T-helper 1 cell (primary cell): ENCODE results near the gene TBL1Y.

Experiments
- DNase-seq, 5 donors: peaks; one replicate each; pipeline ENCODE4 v3.0.0-alpha.2; 2012 to 2020

TBL1Y gene

GRCh38 chrY:7092836-7093235 lies 182.3 kb downstream of the TBL1Y start:
- DNase-seq = no peak

- DNase-seq = no peak
These were observed 183.9 kb downstream of the TBL1Y start for GRCh38 chrY:7094365-7094764.

GRCh38 chrY:7097021-7097420 lies 186.5 kb downstream of the TBL1Y start:
- no peak for DNase-seq

DNA sequence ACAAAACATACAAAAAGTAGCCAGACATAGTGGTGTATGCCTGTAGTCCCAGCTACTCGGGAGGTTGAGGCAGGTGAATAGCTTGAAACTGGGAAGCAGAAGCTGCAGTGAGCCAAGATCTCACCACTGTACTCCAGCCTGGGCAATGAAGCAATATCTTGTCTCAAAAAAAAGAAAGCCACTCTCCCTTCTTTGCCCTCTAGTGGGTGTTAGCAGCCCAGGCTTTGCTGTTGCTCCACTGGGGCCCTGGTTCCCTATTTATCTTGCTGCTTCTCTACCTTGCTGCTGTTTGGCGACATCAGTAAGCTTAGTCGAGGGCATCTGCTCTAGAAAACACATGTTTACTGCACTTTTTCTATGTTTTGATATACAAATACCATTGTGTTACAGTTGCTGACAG lies 189.2 kb downstream of the TBL1Y start:
- no peak for DNase-seq

- no peak for DNase-seq
These were observed 192.2 kb downstream of the TBL1Y start for GRCh38 chrY:7102680-7103079.

DNA sequence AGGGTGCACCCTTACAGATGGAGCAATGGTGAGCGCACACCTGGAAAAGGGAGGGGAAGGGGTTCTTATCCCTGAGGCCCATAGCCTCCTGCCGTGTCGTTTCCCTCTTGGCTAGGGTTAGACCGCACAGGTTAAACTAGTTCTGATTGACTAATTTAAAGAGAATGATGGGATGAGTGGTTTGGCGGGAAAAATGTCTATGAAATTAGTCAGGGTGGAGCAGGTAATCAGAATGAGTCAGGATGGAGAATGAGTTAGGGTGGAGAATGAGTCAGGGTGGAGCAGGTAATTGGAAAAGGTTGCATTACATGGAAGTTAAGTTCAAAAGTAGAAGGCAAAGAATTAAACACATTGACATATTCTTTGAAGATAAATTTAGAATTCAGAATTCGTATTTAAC lies 196.7 kb downstream of the TBL1Y start:
- no peak for DNase-seq

GRCh38 chrY:7110086-7110485 lies 199.6 kb downstream of the TBL1Y start:
- DNase-seq = no peak

DNA sequence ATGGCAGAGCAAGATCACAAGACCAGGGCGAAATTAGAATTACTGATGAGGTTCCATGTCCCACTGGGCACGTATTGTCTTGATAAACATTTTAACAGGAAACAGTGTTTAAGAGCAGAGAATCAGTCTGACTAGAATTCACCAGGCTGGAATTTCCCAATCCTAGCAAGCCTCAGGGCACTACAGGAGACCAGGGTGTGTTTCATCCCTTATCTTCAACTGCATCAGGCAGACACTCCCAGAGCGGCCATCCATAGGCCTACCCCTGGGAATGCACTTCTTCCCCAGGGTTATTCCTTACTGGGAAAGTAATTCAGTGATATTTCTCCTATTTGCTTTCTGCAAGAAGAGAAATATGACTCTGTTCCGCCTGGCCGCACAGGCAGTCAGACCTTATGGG lies 205.4 kb downstream of the TBL1Y start:
- DNase-seq = no peak

- DNase-seq = no peak
These were observed 211.7 kb downstream of the TBL1Y start for GRCh38 chrY:7122202-7122601.

DNA sequence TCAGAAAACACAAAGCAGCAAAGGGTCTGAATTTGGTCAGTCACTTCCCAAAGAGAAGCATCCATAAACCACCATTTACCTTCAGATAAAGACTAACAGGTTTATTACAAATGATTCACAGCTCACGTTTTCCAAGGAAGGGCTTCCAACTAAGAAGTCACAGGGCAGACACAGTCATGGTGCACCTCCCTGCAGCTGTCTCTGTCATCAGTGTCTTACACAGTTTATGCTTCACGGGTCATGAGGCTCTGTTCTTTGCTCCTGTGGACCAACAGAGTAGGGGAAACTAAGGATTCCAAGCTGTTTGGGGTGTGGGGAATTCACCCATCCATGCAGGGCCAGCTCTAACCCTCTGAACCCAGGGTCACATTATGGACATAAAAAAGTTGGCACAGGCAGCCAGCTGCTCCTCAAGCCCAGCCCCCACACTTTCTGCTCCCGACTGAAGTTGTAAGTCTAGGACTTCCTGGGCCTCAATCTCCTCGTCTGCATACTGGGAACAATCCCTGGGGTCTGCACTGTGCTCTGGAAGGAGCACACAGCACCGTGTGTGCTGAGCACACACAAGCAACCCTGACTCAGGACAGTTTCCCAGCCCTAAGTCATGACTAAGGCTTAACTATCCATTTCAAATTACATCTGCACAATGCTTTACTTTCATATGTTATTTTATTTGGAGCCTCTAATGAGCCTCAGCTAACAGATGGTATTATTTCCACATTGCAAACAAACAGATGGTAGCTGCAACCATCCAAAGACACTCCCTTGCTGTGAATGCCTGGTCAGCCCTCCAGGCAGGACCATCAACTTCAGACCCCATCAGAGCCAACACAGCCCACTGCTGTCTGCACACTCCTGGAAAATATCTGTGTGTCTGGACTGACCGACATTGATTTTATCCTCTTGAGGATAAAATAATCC lies 214.9 kb downstream of the TBL1Y start:
- no peak for DNase-seq

- DNase-seq = no peak
These were observed 217.7 kb downstream of the TBL1Y start for GRCh38 chrY:7128211-7128610.
